ENCODE data around the gene FAM3B.

Gene FAM3B

GRCh38 chr21:41367945-41368734 is 51.5 kb downstream of the FAM3B start:
- Histone ChIP-seq H3K4me2 (ENCODE audit: low read length) (peak overlapping the region; percentile 98), H3K9me3 (ENCODE audit: insufficient read depth, low read length) (no peaks in the 10 kb centered on the region), H2AFZ (ENCODE audit: low read depth, low read length) (peak overlapping the region; percentile 39; the same call in 1 of the 2 replicates), H4K20me1 (ENCODE audit: insufficient read depth, low read length) (no peaks in the 10 kb centered on the region), H3K4me3 (ENCODE audit: low read length) (peak overlapping the region; percentile 95), H3K9ac (ENCODE audit: low read length) (peak overlapping the region; percentile 98), H3K79me2 (ENCODE audit: low read length) (peaks cover 32% of the 10 kb centered on the region), H3K27ac (ENCODE audit: low read length) (peak overlapping the region; percentile 89), H3K4me1 (ENCODE audit: low read length) (peaks cover 54% of the 10 kb centered on the region), H3K27me3 (ENCODE audit: low read depth, low read length) (no peaks in the 10 kb centered on the region), H3K36me3 (replicated peaks; ENCODE audit: low read depth, low read length) (no peaks in the 10 kb centered on the region)
- TF ChIP-seq EZH2phosphoT487 (IDR thresholded peaks at IDR 0.05; ENCODE audit: low read depth), result no peak
- TF ChIP-seq, protein P1, sequence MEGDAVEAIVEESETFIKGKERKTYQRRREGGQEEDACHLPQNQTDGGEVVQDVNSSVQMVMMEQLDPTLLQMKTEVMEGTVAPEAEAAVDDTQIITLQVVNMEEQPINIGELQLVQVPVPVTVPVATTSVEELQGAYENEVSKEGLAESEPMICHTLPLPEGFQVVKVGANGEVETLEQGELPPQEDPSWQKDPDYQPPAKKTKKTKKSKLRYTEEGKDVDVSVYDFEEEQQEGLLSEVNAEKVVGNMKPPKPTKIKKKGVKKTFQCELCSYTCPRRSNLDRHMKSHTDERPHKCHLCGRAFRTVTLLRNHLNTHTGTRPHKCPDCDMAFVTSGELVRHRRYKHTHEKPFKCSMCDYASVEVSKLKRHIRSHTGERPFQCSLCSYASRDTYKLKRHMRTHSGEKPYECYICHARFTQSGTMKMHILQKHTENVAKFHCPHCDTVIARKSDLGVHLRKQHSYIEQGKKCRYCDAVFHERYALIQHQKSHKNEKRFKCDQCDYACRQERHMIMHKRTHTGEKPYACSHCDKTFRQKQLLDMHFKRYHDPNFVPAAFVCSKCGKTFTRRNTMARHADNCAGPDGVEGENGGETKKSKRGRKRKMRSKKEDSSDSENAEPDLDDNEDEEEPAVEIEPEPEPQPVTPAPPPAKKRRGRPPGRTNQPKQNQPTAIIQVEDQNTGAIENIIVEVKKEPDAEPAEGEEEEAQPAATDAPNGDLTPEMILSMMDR (IDR thresholded peaks at IDR 0.05; ENCODE audit: low read depth, low read length), result no peak

DNA sequence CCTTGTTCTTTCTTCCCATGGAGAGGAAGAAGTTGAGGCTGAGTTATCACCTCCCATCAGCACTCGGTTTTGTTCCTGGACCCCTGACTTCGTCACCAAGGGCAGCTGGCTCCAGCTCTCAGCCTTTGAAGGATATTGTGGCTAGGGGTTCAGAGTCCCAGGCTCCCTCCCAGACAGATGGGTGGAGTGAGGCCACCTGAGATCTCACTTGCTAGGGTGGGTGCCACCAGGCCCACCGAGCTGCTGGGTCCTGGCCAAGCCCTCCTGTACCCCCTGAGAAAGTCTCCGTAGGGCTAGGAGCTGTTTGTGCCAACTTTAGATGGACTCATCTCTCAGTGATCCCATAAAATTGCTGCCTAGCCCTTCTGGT is 52.1 kb downstream of the FAM3B start:
- Histone ChIP-seq H3K27me3 (ENCODE audit: low read depth, low read length) (no peaks in the 10 kb centered on the region), H3K36me3 (replicated peaks; ENCODE audit: low read depth, low read length) (no peaks in the 10 kb centered on the region), H3K4me1 (ENCODE audit: low read length) (peaks cover 52% of the 10 kb centered on the region), H3K4me3 (ENCODE audit: low read length) (peak overlapping the region; percentile 95), H3K79me2 (ENCODE audit: low read length) (peaks cover 37% of the 10 kb centered on the region), H4K20me1 (ENCODE audit: insufficient read depth, low read length) (no peaks in the 10 kb centered on the region; the same call in 1 of the 2 replicates), H3K4me2 (ENCODE audit: low read length) (peak overlapping the region; percentile 98), H3K9ac (ENCODE audit: low read length) (peak overlapping the region; percentile 98), H3K27ac (ENCODE audit: low read length) (peak overlapping the region; percentile 89), H3K9me3 (ENCODE audit: insufficient read depth, low read length) (no peaks in the 10 kb centered on the region), H2AFZ (ENCODE audit: low read depth, low read length) (peak overlapping the region; percentile 39; the same call in 1 of the 2 replicates)
- TF ChIP-seq, protein P1 (IDR thresholded peaks at IDR 0.05; ENCODE audit: low read depth, low read length), result no peak
- TF ChIP-seq EZH2phosphoT487 (IDR thresholded peaks at IDR 0.05; ENCODE audit: low read depth), result no peak

- Histone ChIP-seq H3K4me2 (ENCODE audit: low read length) (peak overlapping the region; percentile 98), H3K36me3 (replicated peaks; ENCODE audit: low read depth, low read length) (peaks cover 3% of the 10 kb centered on the region), H3K27ac (ENCODE audit: low read length) (peak overlapping the region; percentile 89), H3K9me3 (ENCODE audit: insufficient read depth, low read length) (no peaks in the 10 kb centered on the region), H3K27me3 (ENCODE audit: low read depth, low read length) (no peaks in the 10 kb centered on the region), H3K4me1 (ENCODE audit: low read length) (peaks cover 46% of the 10 kb centered on the region), H3K79me2 (ENCODE audit: low read length) (peaks cover 43% of the 10 kb centered on the region), H3K9ac (ENCODE audit: low read length) (peak overlapping the region; percentile 98), H4K20me1 (ENCODE audit: insufficient read depth, low read length) (no peaks in the 10 kb centered on the region; the same call in 1 of the 2 replicates), H2AFZ (ENCODE audit: low read depth, low read length) (peak overlapping the region; percentile 90; the same call in 1 of the 2 replicates), H3K4me3 (ENCODE audit: low read length) (peak overlapping the region; percentile 95)
- TF ChIP-seq, protein P1 (IDR thresholded peaks at IDR 0.05; ENCODE audit: low read depth, low read length), result peak; percentile 28; the same call in 1 of the 2 replicates
- no peak for TF ChIP-seq EZH2phosphoT487 (IDR thresholded peaks at IDR 0.05; ENCODE audit: low read depth)
Measured at GRCh38 chr21:41369105-41369919, 52.7 kb downstream of the FAM3B start.

Measured in OCI-LY3 (cell line).